ENCODE measurements around the gene SMARCAL1. TPM values are rescaled to one million over a fixed set of nuclear protein-coding genes. Genes with fewer than 3 reads are reported as not detected.

The SMARCAL1 gene
- total and polyA plus RNA-seq, 4 donors = 3.4 to 9.3 (median 5.4) TPM

GRCh38 chr2:216485237-216485636, 73.0 kb downstream of the SMARCAL1 start:
- Histone ChIP-seq H3K27ac (ENCODE audit: low read depth in 1 of 2, low read length in 2 of 2) (no peak overlapping the region), H3K9me3 (ENCODE audit: control insufficient read depth in 4 of 4, low read length in 3 of 4) (no peaks in the 10 kb centered on the region), H3K27me3 (ENCODE audit: control insufficient read depth in 4 of 4, insufficient read depth in 4 of 4, low read length in 3 of 4) (no peaks in the 10 kb centered on the region), H3K4me3 (ENCODE audit: low read depth in 1 of 3, low read length in 3 of 3) (no peak overlapping the region), H3K9ac (ENCODE audit: low read depth in 1 of 2, low read length in 2 of 2) (no peak overlapping the region), H3K4me1 (ENCODE audit: control insufficient read depth in 4 of 4, insufficient read depth in 4 of 4, low read length in 3 of 4) (no peaks in the 10 kb centered on the region), H3K36me3 (ENCODE audit: control insufficient read depth in 4 of 4, insufficient read depth in 3 of 4, low read depth in 1 of 4, low read length in 3 of 4) (peaks cover 0 to 10% (median 0%) of the 10 kb centered on the region in 4 donors)
- TF ChIP-seq RAD21 (IDR thresholded peaks at IDR 0.05) = no peak
- TF ChIP-seq FOXA2 (IDR thresholded peaks at IDR 0.05) = no peak
- no peak for TF ChIP-seq ZBTB33 (IDR thresholded peaks at IDR 0.05)
- TF ChIP-seq TAF1 (conservative IDR thresholded peaks at IDR 0.05) = no peak
- TF ChIP-seq YY1 (IDR thresholded peaks at IDR 0.05) = no peak
- TF ChIP-seq NR2F2 (IDR thresholded peaks at IDR 0.05) = no peak
- no peak for TF ChIP-seq SP1 (IDR thresholded peaks at IDR 0.05)
- no peak for TF ChIP-seq GABPA (IDR thresholded peaks at IDR 0.05 in 1 of 2, conservative IDR thresholded peaks at IDR 0.05 in 1 of 2)
- TF ChIP-seq RXRA (IDR thresholded peaks at IDR 0.05) = no peak
- no peak for TF ChIP-seq REST (IDR thresholded peaks at IDR 0.05)
- no peak for TF ChIP-seq JUND (IDR thresholded peaks at IDR 0.05)
- no peak for TF ChIP-seq HNF4G (IDR thresholded peaks at IDR 0.05)
- no peak for TF ChIP-seq MAX (IDR thresholded peaks at IDR 0.05)
- TF ChIP-seq HNF4A (conservative IDR thresholded peaks at IDR 0.05) = no peak
- no peak for TF ChIP-seq FOXA1 (IDR thresholded peaks at IDR 0.05)
- no peak for DNase-seq (ENCODE audit: low spot score)
- 93% methylated on average over 3 of the region's 3 CpGs for WGBS

- H3K27me3 ChIP-seq (ENCODE audit: control insufficient read depth in 4 of 4, insufficient read depth in 4 of 4, low read length in 3 of 4) = no peaks in the 10 kb centered on the region
- no peak overlapping the region for H3K9ac ChIP-seq (ENCODE audit: low read depth in 1 of 2, low read length in 2 of 2)
- no peak for TF ChIP-seq HNF4G (IDR thresholded peaks at IDR 0.05)
- no peak for TF ChIP-seq TAF1 (conservative IDR thresholded peaks at IDR 0.05)
- TF ChIP-seq GABPA (IDR thresholded peaks at IDR 0.05 in 1 of 2, conservative IDR thresholded peaks at IDR 0.05 in 1 of 2) = no peak
- TF ChIP-seq NR2F2 (IDR thresholded peaks at IDR 0.05) = no peak
- H3K4me1 ChIP-seq (ENCODE audit: control insufficient read depth in 4 of 4, insufficient read depth in 4 of 4, low read length in 3 of 4) = no peaks in the 10 kb centered on the region
- WGBS = 71% methylated on average over 5 of the region's 5 CpGs
- H3K9me3 ChIP-seq (ENCODE audit: control insufficient read depth in 4 of 4, low read length in 3 of 4) = no peaks in the 10 kb centered on the region
- H3K36me3 ChIP-seq (ENCODE audit: control insufficient read depth in 4 of 4, insufficient read depth in 3 of 4, low read depth in 1 of 4, low read length in 3 of 4) = peaks cover 0 to 10% (median 0%) of the 10 kb centered on the region in 4 donors
- DNase-seq (ENCODE audit: low spot score) = no peak
- H3K4me3 ChIP-seq (ENCODE audit: low read depth in 1 of 3, low read length in 3 of 3) = no peak overlapping the region
- no peak overlapping the region for H3K27ac ChIP-seq (ENCODE audit: low read depth in 1 of 2, low read length in 2 of 2)
Measured at GRCh38 chr2:216485745-216486144, 73.5 kb downstream of the SMARCAL1 start.

Measured in liver (tissue), 9 donors.